ENCODE data around the gene LRRC32. TPM values are rescaled to one million over a fixed set of nuclear protein-coding genes. Genes with fewer than 3 reads are reported as not detected.
A peak's percentile ranks its signal among the peaks of the same experiment; 100 is the strongest.

LRRC32 gene
- polyA plus RNA-seq, 1 donor, result 25.4 TPM

DNA sequence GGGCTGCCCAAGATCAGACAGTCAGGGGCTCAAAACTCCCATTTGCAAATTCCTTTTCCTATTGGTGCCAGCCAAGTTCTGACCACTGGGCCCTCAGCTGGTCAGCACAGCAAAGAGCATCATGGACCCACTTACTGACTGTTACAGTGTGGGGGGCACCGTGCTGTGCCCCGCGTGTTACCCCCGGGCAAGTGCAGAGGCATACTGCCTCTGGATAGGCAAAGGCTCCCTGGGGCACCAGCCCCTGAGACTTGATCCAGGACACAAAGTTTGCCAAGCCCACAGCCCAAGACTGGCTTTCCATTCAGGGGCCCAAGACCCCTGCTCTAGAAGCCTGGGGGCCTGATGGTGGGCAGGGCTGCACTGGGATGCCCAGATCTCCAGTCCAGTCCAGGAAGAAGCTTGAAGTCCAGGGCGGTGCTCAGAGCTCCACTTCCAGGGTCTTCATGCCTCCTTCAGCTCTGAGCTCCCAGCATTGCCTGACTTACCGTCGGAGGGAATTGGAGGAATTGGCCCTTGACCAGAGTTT is 6.6 kb downstream of the LRRC32 start:
- no peak for DNase-seq (ENCODE audit: low read depth)

DNA sequence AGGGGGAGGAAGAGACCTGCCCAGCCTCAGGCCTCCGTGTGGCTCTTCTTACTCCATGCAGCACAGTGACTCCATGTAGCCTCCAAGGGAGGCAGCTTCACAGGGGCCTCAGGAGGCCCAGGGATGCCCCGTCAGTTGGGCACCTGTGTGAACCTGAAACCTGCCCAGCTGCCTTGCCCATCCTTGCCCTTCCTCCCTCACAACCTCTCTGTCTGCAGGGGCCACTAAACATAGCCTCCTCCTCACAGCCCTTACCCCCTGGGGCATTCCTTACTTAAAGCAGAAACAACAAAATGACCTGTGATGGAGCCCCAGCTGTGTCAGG is 7.1 kb downstream of the LRRC32 start:
- DNase-seq (ENCODE audit: low read depth), result no peak

DNA sequence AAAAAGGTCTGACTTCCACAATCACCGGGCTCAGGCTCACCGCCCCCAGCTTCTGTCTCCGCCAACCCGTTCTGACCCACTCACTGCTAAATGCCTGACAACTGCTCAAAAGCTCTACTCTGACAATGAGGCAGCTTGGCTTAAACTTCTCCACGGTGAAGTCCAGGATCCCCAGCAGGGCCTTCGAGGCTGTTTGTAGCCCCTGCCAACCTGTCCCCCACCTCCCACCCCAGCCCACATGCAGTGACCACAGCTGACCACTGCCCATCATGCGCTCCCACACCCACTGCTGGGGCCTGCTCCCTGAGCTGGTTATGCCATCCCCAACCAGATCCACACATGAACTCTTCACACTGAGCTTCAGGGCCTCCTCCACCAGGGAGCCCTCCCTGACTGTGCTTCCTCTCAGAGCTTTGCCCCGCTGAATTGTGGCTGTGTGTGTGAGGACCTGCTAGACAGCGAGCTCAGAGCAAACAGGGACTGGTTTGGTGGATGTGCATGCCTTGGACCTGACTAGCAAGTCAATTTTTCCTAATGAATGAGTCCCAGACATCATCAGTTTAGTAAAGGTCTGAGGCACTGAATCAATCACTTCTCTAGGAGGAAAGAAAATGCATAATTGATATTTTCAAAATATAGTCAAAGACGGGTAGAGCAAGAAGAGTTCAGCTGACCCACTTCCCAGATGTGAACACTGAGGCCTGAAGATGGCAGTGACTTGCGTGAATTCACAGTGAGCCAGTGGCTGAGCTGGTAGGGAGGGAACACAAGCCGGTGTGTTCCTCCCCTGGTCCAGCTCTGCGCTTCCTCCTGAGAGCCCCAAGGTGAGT is 7.7 kb downstream of the LRRC32 start:
- DNase-seq (ENCODE audit: low read depth), result no peak

DNA sequence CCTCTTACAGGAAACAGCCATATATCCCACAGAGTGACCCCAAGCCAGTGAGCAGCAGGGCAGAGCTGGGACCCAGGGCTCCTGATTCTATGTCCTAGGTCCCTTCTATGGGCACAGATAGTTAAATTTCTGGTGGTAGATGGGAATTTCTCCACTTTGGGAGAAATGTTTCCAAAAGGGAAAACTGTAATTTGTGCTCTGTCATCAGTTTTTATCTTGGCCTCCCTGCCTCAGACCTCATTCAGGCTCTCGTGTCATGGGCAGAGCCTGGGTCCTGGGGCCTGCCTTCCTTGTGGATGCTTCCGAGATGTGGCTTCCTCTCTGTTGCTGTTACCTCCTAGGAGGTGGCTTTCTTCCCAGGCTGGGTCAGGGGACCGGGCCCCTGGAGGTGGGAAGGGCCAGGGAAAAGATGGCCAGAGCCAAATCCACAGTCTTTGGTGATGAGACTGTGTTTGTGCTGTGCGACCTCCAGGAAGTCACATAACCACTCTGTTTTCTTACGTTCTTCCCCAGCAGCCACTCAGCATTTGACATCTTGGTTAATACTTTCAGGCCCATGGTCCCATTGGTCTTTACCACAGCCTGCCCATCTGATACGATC is 8.6 kb downstream of the LRRC32 start:
- no peak for DNase-seq (ENCODE audit: low read depth)

DNA sequence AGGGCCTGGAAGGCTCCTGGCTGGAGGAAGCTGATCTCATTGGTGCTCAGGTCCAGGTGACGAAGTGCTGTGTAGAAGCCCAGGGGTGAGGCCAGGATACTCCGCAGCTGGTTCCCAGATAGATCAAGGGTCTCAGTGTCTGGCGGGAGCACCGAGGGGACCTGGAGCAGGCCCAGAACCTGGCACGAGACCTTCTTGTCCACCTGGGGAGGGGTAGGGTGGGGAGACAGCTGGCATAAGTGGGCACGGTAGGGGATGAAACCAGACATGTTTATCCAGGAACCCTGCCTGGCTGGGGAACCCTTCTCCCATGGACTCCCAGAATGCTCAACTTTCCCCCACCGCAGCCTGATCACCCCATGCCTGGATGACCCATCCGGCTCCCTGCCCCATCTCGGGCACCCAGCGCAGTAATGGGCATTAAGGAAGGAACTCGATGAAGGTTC is 9.2 kb downstream of the LRRC32 start:
- DNase-seq (ENCODE audit: low read depth), result no peak

DNA sequence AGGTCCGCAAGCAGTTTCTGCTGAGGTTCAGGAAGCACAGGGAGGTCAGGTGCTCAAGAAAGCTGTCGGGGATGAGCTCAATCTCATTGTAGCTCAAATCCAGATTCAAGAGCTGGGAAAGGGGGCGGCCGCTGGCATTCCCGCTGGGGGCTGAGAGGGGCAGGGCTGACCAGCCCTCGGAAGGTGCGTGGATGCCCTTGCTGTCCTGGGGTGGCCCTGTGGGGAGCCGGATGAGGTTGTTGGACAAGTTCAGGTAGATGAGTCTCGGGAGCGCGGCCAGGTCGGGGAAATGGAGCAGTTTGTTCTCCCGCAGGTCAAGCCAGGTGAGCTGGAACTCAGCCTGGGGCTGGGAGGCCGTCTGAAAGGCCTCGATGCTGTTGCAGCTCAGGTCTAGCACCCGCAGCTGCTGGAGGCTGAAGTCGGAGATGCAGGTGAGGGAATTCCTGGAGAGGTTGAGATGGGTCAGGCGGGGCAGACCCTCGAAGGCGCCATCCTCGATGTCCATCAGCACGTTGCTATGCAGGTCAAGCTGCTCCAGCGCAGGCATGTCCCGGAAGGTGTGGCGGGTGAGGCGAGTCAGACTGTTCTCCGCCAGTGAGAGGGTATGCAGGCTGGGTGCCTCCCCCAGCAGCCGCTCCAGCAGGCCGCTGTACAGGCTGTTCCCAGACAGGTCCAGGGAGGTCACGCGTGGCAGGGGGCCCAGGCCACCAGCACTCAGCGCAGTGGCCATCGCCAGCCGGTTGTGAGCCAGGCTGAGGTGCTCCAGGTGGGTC is 9.8 kb downstream of the LRRC32 start:
- no peak for DNase-seq (ENCODE audit: low read depth)

DNA sequence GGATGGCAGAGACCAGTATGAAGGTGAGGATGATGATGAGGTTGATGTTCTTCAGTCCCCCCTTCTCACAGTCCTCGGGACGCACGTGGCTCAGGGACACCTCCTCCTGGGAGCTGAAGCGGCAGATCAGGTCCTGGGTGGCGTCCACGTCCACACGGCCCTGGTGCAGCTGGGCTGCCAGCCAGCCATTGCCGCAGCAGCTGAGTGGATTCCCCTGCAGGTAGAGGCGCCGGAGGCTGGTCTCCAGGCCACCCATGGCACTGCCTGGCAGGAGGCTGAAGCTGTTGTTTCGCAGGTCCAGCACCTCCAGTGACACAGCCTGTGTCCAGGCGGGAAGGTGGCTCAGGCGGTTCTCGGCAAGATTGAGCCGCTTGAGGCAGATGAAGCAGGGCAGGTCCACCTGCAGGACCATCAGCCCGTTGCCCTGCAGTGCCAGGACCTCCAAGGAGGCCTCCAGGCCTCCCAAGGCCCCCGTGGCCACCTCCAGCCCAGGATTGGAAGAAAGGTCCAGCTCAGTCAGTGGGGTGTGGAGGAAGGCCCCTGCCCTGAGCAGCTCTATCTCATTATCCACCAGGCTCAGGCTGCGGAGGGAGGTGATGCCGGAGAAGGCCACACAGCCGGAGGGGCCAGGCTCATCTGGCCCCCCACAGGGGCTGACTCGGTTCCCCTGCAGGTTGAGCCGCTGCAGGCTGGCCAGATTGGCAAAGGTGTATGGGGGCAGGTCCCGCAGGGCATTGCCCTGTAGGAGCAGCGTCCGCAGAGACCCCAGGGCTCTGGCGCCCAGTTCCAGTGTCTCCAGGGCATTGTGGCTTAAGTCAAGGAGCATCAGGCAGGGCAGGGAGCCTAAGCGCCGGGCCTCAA is 10.6 kb downstream of the LRRC32 start:
- DNase-seq (ENCODE audit: low read depth), result no peak

DNA sequence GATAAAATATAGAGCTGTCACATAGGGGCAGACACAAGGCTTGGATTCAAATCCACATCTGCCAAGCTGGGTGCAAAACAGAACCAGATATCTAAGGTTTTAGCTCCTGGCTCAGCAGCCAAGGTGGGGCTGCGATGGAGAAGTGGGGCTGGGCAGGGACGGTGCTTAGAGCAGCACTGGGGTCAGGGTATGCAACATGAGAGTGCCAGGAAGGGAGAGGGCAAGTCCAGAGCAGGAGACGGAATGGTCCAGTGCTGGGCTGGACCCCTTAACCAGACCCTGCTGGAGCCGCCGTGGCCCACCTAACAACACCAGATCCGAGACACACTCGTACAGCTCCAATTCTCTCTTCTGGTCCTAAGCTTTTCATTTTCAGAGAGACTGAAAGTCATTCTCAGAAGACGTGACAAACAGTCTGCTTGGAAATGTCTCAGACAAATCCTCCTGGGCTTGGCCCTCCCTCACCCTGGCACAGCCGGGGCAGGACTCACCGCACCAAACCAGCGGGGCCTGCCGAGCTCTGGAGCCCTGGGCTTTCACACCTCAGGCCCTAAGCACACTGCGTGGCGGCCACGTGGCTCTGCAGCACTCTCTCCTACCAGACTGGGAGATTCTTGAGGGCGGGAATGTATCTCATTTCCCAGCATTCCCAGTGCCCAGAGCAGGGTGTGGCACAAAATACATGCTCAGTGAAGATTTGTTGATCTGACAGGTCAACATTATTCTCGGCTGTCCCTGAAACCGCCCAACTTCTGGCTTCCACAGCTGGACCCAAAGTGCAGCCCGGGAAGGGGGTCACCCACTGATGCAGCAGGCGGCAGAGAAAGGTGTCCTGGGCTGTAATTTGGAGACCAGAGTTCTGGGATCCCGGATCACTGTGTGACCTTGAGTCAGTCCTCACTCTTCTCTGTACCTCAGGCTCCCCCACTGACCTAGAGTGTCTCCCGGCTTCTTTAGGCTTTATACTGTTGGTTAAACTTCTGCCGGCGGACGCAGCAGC is 11.6 kb downstream of the LRRC32 start:
- DNase-seq (ENCODE audit: low read depth), result no peak

DNA sequence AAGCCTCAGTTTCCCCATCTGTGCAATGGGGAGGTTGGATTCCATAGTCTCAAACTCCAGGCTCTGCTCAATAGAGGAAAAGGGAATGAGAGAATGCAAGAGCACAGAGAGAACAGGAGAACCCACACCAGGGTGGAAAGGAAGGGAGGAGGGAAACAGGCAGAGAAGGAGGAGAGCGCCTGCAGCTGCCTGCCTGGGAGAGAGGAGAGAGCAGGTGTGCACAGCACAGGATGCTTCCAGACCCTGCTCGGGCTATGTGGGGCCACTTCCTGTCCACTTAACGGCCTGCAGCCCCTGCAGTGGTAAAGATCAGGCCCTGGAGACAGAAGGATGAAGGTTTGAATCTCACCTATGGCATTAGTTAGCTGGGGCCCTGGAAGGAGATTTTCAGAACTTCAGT is 12.3 kb downstream of the LRRC32 start:
- no peak for DNase-seq (ENCODE audit: low read depth)

DNA sequence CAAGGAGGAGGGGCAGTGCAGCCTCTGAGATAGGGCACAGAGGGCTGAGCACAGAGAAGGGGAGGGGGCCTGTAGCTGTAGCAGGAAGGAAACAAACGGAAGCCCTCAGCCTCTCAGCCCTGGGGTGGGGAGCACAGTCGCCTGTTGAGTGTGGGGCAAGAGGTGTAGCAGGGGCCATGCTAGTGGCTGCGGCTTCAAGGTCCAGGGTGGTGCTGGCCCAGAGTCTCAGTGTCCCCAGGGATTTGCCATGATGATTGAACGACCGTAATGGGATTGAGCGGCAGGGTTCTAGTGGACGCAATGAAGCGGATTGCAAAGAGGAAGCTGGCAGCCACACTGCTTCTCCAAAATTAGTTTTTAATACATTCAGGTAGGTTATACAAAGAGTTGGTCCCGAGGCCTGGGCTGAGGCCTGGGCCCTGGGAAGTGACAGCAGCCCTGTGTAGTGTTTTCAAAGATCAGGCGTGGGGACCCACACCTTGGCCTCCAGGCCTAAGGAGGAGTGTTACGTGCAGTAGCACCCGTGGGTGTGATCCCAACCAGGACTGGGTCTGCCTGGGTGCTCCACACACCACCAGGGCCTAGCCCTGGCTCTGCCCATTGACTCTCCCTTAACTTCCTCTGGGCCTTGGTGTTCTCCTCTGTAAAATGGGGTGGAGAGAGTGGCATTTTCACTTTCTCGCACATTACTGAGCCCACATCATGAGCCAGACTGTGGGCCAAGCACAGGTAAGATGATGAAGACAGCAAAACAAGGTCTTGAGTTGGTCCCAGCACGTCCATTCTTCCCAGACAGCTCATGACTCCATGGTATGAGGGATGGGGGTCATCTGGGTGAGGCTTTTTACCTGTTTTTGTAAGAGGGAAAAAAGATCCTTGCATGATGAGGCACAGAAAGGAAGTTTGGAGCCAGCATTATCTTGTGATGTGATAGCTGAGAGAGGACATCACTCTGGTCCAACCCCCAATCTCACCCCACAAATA is 13.1 kb downstream of the LRRC32 start:
- no peak for DNase-seq (ENCODE audit: low read depth)

DNA sequence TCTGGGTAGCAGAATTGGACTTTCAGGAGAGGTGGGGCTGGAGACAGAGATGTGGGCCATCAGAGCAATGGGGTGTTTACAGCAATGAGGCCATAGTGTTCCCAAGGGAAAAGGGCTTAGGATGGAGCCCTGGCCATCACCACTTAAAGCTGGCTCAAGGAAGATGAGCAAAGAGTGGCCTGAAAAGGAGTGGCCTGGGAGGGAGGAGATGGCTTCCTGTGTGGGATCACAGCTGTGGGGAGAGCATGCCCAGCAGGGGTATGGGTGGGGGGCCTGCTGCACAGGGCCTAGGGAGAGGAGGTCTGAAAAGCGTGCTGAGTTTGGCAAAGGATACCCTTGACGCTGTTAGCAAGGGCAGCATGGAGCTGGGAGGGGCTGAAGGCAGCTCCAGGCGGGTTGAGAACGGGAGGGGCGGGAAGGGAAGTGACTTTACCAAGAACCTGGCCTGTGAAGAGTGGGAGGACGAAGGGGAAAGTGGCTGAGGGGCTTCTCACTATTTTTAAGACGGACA is 13.9 kb downstream of the LRRC32 start:
- no peak for DNase-seq (ENCODE audit: low read depth)

DNA sequence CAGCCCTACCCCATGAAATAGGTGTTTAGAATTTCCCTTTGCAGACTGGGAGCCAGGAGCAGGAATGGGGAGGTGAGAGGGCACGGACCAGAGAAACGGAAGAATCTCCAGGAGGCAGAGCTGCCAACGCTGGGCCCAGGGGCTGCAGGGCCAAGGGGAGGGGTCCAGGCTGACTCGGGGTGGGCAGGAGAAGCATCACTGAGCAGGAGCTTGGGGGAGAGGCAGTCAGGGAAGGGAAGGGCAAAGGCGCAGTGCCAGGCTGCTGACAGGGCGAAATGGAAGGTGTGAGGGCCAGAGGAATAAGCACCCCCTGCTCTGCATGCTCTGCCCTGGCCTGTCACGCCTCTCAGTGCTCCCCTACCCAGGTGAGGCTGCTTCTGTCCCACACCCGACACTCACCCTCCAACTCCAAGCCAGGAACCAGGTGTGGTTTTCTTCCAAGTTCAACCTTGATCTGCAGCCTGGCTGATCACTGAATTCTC is 14.5 kb downstream of the LRRC32 start:
- no peak for DNase-seq (ENCODE audit: low read depth)

DNA sequence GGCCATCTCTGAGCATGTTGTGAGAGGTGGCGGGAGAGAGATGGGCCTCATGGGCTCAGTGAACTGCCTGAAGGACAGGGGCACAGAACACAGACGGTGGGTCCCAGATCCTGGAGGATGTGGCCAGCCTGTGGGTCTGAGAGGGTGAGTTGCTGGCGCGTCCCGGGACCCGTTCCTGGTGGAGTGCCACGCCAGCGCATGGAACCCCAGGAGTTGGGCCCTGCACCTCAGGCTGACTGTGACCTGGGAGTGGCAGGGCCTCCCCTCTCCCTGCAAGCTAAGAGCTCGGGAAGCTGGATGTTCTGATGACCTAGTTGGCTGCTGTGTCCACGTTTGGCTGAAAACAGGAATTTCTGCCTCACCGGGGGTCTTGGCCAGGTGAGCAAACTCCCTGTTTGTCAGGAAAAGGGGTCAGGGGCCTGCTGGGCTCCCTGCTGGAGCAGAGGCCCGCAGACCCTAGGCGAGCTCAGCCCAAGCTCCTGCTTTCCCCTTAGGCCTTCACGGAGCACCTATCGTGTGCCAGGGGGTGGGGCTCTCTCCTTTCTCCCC is 15.0 kb downstream of the LRRC32 start:
- DNase-seq (ENCODE audit: low read depth), result no peak

DNA sequence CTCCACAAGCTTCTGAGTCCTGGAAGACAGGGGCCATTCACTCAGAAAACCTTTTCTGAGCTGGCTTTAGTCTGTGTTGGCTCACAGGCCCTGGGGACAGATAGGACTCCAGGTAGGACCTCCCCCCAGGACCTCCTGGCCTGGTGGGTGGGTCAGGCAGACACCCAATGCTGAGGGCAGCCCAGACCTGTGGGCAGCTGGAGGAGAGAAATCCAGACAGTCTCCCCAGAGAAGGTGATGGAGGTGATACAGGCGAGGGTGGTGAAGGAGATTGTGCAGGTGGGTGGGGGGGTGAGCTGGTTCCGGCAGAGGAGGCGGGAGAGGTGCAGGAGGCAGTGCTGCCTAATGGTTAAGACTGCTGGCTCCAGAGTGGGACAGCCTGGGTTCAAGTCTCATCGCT is 15.6 kb downstream of the LRRC32 start:
- DNase-seq (ENCODE audit: low read depth), result no peak

DNA sequence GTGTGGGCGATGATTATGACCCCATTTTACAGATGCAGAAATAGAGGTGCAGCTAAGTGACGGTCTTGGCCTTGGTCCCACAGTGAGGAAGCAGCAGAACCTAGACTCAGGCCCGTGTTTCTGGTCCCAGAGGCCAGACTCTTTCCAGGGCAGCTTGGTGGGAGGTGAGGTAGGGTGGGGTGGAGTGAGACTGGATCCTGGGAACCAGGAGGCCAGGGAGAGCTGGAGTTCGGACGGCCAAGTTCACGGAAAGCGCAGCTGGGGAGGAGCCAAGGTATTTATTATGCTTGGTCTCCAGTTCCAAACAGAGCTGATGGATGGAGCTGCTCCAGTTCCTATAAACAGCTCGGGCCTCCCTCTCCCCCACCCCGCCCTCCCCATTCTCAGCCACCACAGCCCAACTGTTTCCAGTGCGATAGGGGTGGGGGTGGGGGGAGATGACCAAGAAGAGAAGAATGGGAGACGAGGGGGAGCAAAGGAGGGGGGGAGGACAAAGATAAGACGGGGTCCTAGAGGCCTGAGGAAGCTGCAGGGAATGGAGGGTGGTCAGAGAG is 16.2 kb downstream of the LRRC32 start:
- DNase-seq (ENCODE audit: low read depth), result peak; percentile 93

DNA sequence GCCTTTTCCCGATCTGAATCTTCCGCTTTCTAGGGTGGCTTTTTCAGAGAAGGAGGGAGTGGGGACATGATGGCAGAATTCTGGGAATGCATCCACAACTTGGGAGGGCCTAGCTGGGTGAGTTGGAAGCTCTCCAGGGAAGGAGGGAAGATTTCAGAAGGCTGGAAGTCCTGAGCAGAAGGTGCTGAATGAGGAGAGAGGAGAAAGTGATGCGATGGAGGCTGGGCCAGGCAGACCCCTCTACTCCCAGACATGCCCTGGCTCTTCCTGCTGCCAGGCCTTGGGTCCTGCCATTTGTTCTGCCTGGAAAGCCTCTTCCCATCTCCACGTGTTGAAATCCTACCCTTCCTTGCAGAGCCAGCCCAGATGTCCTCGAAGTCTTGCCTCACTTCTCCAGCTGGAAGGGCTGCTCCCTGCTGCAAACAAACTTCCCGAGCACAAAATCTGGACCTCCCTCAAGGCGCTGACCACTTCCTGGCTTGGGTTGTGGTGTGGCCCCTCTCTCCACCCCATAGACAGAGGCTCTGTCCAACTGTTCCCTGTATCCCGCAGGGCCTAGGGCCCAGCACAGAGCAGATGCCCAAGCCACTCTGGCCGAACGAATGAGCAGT is 16.8 kb downstream of the LRRC32 start:
- peak; percentile 81 for DNase-seq (ENCODE audit: low read depth)

DNA sequence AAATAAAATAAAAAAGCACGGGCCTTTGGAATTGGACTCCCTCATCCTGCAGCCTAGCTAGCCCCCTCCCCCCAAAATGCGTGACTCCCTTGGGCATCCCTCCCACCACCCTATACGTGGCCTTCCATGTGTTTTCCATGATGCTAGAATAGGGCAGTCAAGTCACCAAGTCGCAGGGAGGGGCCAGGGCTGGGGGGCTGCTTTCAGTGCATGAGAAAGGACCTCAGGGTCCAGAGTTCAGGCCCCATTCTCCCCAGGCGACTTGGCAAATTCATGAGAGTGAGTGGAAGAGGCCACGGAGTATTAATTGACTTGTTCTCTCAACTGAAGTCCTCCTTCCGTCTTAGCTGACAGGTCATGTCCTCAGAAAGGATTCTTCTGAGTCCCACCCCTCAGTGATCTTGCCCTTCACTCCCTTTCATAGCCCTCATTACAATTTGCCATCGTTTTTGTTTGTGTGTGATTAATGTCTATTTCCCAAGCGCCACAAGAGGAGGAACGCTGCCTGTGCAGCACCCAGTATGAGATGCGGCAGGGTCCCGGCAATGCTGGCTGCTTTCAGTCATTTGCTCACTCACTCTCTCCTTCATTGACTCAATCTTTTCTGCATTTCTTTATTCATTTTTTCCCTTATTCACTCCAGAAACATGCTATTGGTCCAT is 17.4 kb downstream of the LRRC32 start:
- DNase-seq (ENCODE audit: low read depth), result no peak
